RWPE2 (cell line): ENCODE data around the gene MVK.

ENCODE experiments used
- ATAC-seq: fragments of 200-7000 bp; cut with Tn5 transposase; 3 replicates; pipeline ENCODE4 v1.9.1; 2021; ENCODE audit warnings: low read depth
- DNase-seq: peaks from one replicate; pipeline ENCODE4 v3.0.0-alpha.2; 2020; ENCODE audit warnings: low spot score
- H3K27ac ChIP-seq: fragments of 450-650 bp; 2 replicates; pipeline ENCODE4 v1.5.1; 2017; ENCODE audit warnings: mild to moderate bottlenecking; ENCODE audit not compliant: poor library complexity, severe bottlenecking
- H3K27me3 ChIP-seq: fragments of 250-450 bp; sonication (Bioruptor Pico); 2 replicates; pipeline ENCODE4 v1.5.1; 2021; ENCODE audit warnings: mild to moderate bottlenecking, moderate library complexity; ENCODE audit not compliant: insufficient read depth, poor library complexity, severe bottlenecking
- H3K36me3 ChIP-seq: fragments of 250-450 bp; sonication (Bioruptor Pico); 2 replicates; pipeline ENCODE4 v1.5.1; 2020; ENCODE audit warnings: low read depth, mild to moderate bottlenecking, moderate library complexity
- H3K4me1 ChIP-seq: fragments of 250-450 bp; sonication (Bioruptor Pico); 2 replicates; pipeline ENCODE4 v1.5.1; 2021; ENCODE audit warnings: mild to moderate bottlenecking, moderate library complexity; ENCODE audit not compliant: insufficient read depth, poor library complexity, severe bottlenecking
- H3K4me3 ChIP-seq: fragments of 250-450 bp; sonication (Bioruptor Pico); 2 replicates; pipeline ENCODE4 v1.5.1; 2021; ENCODE audit warnings: mild to moderate bottlenecking, moderate library complexity; ENCODE audit not compliant: severe bottlenecking
- H3K9me3 ChIP-seq: fragments of 250-450 bp; sonication (Bioruptor Pico); 2 replicates; pipeline ENCODE4 v1.5.1; 2021; ENCODE audit warnings: mild to moderate bottlenecking, moderate library complexity; ENCODE audit not compliant: severe bottlenecking
- CTCF ChIP-seq: fragments of 450-650 bp; IDR thresholded peaks from one replicate; pipeline ENCODE4 v1.5.1; 2017; ENCODE audit warnings: mild to moderate bottlenecking, moderate library complexity; ENCODE audit not compliant: poor library complexity, severe bottlenecking

MVK gene

GRCh38 chr12:109596418-109597244 is 23.0 kb downstream of the MVK start:
- Histone ChIP-seq H3K36me3 (peaks cover 23% of the 10 kb centered on the region), H3K27ac (no peak overlapping the region), H3K4me1 (no peaks in the 10 kb centered on the region), H3K27me3 (no peaks in the 10 kb centered on the region), H3K4me3 (no peak overlapping the region), H3K9me3 (no peaks in the 10 kb centered on the region)
- DNase-seq (no peak), ATAC-seq (no peak)
- no peak for TF ChIP-seq CTCF

- H3K4me1 ChIP-seq, result no peaks in the 10 kb centered on the region
- H3K27me3 ChIP-seq, result no peaks in the 10 kb centered on the region
- H3K9me3 ChIP-seq, result no peaks in the 10 kb centered on the region
- no peak overlapping the region for H3K4me3 ChIP-seq
- no peak for TF ChIP-seq CTCF
- DNase-seq, result no peak
- peak; percentile 4; the same call in 1 of the 3 replicates for ATAC-seq
- no peak overlapping the region for H3K27ac ChIP-seq
- peaks cover 16% of the 10 kb centered on the region for H3K36me3 ChIP-seq
Measured at GRCh38 chr12:109597414-109597794, 23.8 kb downstream of the MVK start.

GRCh38 chr12:109597795-109598427 is 24.3 kb downstream of the MVK start:
- peak; percentile 80 for DNase-seq
- H3K27me3 ChIP-seq, result no peaks in the 10 kb centered on the region
- no peak overlapping the region for H3K4me3 ChIP-seq
- peak; percentile 95 for TF ChIP-seq CTCF
- no peak overlapping the region for H3K27ac ChIP-seq
- no peaks in the 10 kb centered on the region for H3K4me1 ChIP-seq
- H3K9me3 ChIP-seq, result no peaks in the 10 kb centered on the region
- peaks cover 11% of the 10 kb centered on the region; the same call in 1 of the 2 replicates for H3K36me3 ChIP-seq
- peak; percentile 83 for ATAC-seq

- TF ChIP-seq CTCF, result no peak
- no peak overlapping the region for H3K4me3 ChIP-seq
- DNase-seq (no peak), ATAC-seq (no peak)
- H3K36me3 ChIP-seq, result peaks cover 5% of the 10 kb centered on the region; the same call in 1 of the 2 replicates
- no peak overlapping the region for H3K27ac ChIP-seq
- H3K9me3 ChIP-seq, result no peaks in the 10 kb centered on the region
- no peaks in the 10 kb centered on the region for H3K4me1 ChIP-seq
- no peaks in the 10 kb centered on the region for H3K27me3 ChIP-seq
Measured at GRCh38 chr12:109598428-109598854, 24.8 kb downstream of the MVK start.
